NCI-H2196 treated with DMSO at 0.1 percent for 48 hours (cell line): ENCODE results near the gene FKBP8.

Source experiments
- DNase-seq: peaks from one replicate; lab custom pipeline; 2025; ENCODE audit not compliant: unreplicated experiment; lab: John Stamatoyannopoulos, UW

FKBP8 gene

DNA sequence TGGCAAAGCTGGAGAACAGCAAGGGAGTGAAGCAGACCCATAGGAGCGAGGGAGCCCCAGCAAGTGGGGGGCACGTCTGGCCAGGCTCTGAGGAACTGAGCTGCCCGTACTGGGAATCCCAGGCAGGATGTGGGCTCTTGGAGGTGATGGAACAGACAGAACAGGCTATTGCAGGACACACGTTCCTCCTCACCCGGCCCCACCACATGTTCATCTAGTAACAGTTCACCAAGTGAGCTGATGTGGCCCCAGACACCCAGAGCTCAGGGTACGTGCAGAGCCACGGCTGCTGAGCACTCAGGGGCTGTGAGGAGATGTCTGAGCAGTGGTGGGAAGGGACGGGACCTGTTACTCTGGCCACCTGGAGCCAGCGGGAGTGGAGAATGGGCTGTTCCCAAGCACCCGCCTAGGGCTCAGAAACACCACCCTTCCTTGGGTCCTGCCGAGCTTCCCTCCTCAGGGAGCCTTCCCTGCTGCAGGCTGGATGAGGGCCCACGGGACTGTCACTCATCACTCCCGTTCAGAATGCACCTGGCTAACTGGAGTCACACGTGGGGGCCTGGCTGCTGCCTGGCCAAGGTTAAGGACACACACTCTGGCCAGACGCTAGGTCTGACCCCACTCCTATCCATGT, 39.9 kb downstream of the FKBP8 start:
- no peak for DNase-seq

DNA sequence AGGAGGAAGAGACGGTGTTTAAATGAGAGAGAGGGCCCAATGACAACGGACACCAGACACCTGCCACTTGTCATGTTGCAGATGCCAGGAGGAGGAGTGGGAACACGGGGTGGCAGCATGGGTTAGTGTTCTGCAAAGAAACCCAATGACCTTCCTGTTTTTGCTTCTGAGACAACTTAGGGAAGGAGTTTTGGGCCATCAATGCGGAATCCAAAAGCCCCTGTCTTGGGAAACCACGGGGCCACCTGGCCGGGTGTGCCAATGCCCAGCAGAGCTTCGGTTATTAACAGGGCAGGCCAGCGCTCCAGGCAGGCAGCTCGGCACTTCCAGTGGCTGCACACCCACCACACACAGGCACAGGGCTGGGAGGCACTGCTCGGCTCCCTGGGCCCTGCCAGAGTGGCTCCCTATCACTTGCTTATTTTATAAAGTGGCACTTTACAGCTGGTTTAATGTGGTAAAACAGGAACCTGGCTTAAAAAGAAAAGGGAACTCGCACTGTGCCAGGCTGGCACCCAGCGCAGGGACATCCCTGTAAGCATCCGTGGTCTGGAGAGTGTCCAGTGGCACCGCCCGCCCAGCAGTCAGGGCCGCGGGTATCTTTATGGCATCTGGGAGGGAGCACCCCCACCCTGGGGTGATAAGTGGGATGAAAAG, 40.6 kb downstream of the FKBP8 start:
- DNase-seq: no peak

DNA sequence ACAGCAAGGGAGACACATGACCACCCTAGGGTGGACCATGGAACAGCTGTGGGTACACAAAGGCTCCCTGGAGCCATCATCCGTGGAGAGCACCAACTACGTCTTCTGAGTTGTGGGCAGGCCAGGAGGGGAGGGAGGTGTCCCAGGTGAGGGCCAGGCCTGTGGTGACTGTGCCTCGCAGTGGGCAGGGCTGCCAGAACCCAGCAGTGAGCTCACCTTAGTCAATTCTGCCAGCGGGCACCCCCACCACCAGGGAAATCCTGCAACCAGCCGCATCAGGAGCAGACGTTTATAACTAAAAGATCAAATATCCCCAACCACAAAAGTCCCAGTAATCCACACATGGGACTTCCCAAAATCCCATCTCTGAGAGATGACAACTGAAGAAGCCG, 41.1 kb downstream of the FKBP8 start:
- no peak for DNase-seq

DNA sequence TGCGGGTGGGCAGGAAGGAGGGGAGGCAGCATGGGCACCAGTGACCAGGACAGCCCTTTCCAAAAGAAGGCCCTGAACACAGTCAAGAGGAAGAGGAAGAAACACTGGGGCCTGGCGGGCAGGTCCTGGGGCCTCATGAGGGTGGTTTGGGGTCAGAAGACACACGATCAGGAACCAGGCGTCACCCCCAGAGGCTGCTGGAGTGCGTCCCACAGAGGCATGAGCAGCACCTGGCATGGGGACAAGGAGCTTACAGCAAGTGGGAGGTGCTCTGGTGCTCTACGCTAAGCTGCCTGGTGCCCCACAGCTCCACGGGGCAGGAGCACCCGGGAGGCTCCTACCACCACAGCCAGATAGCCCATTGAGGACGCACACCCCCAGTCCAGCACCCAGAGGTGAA, 41.5 kb downstream of the FKBP8 start:
- no peak for DNase-seq

DNA sequence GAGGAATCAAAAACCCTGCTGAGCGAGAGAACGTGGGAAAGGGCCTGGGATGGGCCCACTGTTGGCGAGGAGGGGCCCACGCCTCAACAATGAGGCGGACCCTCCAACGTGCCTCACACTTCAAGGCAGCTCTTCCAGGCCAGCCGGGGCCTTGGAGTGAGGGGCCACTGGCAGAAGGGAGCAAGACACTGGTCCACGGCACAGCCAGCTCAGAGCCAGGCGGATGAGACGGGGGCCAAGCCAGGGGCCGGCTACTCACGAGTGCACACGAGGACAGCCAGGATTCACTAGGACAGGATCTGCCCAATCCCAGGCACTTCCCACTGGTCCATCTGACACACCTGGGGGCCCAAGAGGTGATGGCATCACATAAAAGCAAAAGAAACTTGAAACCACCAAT, 42.0 kb downstream of the FKBP8 start:
- no peak for DNase-seq

DNA sequence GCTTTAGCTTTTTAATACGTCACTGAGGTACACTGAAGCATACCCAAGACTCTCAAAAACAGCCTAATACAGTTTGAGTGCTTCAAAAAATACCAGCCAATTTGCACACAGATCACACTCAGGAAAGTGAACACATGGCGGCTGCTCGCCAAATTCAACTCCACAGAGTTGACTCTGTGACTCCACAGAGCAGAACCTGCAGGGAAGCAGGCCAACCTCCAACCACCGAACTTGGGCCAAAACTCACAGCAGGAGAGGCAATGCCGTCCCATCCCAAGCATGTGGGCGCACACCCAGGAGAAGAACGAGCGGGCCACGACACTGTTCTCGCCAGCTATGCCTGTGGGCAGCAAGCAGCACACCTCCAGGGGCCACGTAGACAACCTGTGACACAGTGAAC, 42.6 kb downstream of the FKBP8 start:
- no peak for DNase-seq

DNA sequence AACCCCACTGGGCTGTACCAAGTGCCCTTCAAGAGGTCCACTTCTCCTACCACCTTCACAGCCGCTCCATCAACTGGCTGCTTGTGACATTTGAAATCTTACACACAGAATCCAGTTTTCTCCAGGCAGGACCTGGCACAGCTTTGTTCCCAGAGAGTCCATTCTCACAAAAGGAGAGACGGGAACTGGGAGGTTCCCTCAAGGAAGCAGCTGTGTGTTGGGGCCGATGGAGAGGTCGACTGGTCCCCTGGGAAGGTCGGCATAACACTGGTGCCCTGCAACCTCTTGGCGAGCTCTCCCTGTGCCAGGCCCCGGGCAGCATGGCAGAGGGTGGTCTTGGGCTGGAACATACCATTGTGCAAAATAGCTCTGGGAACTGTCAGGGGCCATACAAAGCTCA, 43.0 kb downstream of the FKBP8 start:
- DNase-seq: no peak

DNA sequence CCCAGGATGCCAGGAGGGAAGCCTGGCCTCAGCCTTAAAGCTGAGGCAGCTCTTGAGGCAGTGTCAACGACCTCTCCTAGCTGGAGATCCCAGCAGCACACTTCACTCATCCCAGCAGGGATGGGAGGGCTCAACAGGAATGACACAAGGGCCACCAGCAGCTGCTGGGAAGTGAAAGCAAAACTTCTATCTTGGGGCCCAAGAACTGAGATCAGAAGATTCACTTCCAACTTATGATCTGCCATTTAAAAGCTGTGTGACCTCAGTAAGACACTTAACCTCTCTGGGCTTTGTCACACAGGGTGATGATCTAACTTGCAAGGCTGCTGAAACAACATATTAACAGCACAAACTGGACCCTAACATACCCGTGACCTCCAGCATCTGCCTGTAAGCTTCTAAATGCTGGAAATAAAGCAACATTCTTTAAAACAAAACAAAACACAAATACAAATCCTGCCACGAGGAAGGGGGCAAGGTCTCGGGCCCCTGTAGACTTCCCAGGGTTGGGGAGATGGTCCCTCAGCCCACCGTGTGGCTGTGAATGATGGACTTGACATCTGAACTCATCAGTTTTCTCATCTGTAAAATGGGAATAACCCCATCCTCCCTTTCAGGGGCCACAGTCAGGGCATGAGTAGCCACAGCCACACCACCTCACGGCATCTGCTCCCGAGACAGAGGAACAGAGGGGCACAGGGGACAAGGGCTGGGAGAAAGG, 44.2 kb downstream of the FKBP8 start:
- DNase-seq: no peak

DNA sequence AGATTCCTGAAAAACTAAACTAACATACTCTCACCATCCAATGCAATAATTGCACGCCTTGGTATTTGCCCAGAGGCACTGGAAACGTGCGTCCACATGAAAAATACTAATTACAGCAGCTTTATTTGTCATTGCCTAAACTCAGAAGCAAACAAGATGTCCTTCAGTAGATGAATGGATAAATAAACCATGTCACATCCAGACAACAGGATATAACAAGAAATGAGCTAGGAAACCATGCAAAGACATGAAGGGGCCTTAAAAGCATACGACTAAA, 46.5 kb downstream of the FKBP8 start:
- no peak for DNase-seq

DNA sequence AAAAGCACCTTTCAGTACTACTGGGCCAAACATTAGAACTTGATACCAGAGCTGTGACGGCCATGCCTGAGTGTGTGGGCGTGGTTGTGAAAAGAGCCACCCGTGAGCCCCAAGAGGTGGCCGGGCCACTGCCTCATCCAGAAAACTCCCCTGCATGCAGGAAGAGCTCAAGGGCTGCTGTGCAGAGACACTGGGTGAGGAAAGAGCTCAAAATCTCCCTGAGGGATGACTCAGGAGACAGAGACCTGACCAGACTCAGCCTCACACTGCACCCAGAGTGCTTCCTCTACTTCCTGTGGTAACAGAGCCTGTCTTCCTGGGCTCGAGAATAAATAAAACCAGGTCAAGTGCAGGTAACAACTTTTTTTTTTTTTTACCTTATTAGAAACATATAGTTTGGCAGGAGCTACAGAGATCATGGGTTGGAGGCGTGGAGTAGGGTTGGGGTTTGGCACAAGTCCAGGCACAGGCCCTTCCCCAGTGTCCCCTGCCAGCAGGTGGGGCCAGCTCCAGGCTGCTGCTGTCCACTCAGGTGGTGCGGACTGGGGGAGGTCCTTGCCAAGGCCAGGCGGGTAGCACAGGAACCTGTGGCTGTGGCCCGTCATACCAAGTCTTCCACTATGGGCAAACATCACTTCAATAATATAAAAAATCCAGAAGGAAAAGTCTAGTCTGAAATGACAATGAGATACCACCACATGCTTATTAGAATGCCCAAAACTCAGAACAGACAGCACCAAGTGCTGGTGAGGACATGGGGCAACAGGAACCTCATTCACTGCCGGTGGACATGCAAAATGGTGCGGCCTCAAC, 47.0 kb downstream of the FKBP8 start:
- peak; percentile 69 for DNase-seq

DNA sequence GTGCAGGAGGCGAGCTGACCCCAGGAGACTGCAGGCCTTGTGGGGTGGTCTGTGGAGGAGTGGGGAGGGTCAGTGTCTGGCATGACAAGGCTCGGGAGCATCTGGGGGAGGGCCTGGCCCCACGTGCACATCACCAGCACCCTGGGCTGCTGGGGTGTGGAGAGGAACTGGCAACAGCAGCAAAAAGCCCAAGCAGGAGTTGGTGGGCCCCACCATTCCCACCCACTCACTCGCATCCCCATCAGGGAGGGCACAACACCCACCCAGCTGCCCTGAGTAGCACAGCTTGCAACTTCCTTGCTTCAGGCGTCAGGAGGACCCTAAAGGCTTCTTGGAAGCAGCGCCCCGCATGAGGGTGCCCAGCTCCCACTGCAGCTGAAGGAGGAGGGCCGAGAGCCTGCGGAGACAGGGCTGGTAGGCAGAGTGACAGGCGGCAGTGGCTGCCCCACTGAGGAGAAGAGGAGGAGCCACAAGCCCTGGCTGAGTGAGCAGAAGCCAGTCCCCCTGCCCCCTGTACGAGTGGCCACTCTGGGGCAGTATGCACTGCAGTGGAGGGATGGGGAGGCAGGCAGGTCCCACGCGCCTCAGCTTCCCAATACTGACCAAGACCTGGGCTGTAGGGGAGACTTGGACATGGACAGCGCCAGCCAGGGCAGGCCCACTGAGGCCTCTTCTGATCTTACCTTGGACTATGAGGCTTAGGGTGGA, 48.0 kb downstream of the FKBP8 start:
- DNase-seq: no peak

DNA sequence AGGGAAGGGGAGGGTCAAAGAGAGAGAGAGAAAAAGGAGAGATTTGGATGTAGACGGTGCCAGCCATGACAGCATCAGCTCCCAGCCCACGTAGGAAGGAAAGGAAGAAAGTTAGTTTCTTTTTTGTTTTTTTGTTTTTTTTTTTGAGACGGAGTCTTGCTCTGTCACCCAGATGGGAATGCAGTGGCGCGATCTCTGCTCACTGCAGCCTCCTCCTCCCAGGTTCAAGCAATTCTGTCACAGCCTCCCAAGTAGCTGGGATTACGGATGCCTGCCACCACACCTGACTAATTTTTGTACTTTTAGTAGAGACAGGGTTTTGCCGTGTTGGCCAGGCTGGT, 49.1 kb downstream of the FKBP8 start:
- DNase-seq: no peak

DNA sequence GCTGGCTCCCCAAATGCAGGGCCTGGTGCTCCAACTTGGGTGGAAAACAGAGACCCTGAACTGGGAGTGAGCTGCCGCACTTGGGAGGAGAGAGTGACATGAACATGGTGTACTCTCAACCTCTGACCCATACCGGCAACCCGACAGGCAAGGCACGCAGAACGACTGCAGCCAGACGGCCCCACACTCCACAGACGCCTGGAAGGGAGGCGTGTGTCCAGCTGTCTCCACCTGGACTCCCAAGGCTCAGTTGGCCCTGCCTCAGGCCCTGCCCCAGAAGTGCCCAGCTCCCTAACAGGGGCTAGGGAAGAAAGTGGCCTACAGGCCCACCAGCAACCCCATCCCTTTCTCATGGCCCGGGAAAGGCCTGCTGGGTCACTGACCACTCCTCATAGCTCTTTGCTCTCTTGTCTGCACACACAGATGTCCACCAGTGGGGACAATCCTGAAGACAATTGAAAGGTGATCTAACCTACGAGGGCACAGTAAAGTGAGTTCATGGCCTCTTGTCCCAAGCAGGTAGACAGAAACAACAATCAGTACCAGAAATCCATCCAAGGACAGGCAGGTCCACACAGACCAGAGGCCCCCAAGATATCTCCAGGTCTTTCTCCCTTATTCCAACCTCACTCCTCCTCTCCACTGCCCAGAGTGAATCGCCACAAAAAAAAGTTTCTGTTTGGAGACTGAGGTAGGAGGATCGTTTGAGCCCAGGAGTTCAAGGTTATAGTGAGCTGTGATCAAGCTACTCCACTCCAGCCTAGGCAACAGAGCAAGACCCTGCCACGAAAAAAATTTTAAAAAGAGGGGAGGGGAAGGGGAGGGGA, 49.7 kb downstream of the FKBP8 start:
- no peak for DNase-seq

DNA sequence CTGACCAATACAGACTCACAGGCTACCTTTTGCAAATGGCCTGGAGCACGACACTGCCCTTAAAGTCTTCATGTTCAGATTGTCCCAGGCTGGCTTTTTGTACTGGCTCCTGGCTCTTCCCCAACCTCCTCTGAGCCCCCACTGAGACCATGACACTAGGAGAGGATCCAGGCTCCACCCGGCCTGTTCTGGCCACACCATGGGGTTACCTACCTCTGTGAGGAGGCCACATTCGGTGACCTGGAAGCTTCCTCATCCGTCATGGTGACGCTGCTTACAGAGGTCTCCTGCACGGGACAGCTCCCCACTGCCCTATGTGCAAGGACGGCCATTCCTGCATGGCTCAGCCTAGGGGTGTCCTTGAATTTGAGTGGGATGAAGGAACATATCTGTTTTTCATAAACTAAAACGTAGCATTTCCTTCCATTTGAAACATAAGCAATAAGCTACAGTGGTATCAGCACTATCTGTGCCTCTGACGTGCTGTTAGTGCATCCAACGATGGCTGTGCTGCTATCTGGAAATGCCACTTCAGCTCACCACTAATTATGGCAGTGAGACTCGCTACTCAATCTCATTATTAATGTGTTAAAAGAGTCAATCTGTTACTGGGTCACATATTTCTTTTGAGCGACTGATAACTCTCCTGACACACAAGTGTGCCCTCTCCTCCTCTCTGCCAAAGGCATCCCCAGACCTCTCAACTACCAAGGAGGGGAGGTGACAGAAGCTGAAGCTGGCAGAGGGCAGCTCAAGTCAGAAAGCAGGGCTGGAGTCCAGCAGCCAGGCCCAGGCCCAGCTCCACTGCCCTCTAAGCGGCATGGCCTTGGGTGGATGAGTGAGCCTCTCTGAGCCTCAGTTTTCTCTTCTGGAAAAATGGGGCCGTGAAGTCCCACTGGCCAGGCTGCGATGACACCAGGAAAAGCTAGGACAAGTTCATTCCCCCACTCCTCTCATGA, 51.1 kb downstream of the FKBP8 start:
- no peak for DNase-seq

DNA sequence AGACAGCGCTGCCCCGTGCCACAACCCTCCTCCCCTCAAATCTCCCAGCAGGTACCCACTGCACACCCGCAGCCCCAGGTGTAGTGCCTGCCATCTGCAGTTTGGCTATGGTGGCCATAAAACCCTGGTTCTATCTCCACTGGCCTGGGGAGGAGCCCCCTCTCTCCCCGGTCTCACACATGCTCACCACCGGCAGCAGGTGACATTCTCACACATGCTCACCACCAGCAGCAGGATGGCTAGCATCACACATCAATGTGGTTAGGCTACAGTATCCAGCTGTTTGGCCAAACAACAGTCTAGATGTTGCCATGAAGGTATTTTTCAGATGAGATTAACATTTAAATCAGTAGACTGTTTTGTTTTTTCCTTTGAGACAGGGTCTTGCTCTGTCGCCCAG, 52.6 kb downstream of the FKBP8 start:
- DNase-seq: no peak

DNA sequence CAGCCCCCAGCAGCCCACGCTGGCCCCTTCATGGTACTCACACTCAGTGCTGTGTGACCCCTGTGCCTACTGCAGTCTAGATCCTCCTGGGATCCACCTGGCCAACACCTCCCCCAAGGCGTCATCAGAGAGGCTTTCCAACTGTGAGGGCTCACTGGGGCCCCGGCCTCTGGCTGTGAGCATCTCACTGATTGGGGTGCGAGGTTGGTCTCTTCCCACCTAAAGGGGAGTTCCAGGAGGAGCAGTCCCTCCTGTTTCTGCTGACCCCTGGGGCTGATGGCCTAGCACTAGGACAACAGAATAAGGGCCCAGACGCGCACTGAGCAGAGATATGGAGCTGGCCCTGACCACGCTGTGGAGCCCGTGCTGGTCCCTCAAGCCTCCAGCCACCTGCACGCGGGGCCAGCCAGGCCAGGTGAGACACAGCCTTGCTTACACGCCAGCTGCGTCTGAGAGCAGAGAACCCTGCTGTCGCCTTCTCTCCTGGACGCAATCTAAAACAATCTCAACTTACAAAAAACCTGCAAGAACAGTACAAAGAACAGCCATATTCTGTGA, 53.7 kb downstream of the FKBP8 start:
- DNase-seq: no peak

DNA sequence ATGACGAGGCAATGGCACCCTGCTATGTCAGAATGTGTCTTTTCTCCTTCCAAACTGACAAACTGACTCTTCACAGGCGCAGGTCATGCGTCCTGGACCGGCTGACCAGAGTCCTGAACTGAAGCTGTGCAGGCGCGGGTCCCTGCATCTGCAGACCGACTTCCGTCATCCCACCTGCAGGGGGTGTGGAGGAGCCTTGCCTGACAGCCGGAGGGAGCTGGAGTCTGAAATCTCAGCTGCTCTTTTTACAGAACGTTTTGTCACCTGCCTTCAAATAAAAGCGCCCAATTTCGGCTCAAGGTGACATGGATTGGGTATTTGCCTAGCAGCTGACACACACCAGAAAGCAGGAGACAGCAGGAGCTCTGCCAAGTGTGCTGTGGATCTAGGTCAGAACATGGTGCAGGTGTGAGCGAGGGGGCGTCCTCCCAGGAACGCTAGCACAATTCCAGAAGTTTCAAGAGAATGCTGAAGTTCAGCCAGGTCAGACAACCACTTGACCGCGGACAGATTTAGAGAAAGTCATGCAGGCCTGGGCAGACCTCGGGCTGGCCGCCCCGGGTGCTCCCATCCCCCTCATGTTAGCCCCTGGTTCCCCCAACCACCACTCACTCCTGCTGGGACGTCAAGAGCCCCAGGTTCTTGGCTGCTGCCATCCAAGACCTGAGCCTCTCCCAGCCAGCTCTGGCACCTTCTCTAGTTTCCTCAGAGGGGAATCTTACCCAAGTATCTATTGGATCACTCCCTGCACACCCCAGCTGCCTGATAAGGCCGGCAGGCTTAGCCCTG, 54.3 kb downstream of the FKBP8 start:
- DNase-seq: no peak

DNA sequence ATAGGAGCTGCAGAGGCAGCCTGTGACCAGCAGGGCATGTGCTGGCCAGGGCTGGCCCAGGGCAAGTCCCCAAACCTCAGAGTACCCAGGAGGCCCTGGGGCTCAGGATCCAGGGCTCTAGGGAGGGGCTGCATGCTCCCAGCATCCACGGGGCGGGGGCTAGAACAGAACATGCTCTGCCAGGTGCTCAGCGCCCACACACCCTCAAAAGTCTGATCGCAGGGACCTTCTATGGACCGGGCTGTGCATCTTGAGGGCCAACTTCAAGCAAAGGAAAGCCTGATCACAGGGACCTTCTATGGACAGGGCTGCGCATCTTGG, 55.0 kb downstream of the FKBP8 start:
- DNase-seq: no peak
